ENCODE results near the gene CARS1.

CARS1 gene

DNA sequence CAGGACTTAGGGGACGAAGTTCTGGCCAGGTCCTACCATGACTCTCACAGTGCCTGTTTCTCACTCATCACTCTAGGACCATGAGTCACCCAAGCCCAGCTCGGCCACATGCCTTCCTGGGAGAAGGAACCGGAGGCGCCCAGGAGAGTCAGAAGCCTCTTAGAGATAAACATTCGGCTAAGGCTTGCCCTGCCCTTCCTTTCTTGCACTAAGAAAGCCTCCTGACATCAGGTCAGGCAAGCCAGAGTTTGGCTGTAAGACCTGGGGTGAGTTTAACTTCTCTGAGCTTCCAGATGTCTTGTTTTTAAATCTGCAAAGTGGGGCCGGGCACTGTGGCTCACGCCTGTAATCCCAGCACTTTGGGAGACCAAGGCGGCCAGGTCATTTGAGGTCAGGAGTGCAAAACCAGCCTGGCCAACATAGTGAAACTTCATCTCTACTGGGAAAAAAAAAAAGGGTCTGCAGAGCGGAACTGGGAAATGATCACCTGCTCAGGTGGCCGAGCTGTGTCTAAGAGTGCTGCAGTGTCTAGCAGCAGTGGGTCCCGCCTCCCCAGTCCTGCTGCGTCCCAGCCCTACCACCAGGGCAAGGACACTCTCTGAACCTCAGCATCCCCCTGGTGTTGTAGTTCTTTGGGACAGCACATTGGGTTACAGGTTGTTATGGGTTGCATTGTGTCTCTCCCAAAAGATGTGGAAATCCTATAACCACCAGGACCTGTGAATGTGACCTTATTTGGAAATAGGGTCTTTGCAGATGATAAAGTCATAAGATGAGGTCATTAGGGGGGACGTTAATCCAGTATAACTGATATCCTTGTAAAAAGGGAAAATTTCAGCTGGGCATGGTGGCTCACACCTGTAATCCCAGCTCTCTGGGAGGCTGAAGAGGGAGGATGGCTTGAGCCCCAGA, 1.8 kb upstream of the CARS1 start:
- DNase-seq (ENCODE audit: low read depth) = peak; percentile 69

DNA sequence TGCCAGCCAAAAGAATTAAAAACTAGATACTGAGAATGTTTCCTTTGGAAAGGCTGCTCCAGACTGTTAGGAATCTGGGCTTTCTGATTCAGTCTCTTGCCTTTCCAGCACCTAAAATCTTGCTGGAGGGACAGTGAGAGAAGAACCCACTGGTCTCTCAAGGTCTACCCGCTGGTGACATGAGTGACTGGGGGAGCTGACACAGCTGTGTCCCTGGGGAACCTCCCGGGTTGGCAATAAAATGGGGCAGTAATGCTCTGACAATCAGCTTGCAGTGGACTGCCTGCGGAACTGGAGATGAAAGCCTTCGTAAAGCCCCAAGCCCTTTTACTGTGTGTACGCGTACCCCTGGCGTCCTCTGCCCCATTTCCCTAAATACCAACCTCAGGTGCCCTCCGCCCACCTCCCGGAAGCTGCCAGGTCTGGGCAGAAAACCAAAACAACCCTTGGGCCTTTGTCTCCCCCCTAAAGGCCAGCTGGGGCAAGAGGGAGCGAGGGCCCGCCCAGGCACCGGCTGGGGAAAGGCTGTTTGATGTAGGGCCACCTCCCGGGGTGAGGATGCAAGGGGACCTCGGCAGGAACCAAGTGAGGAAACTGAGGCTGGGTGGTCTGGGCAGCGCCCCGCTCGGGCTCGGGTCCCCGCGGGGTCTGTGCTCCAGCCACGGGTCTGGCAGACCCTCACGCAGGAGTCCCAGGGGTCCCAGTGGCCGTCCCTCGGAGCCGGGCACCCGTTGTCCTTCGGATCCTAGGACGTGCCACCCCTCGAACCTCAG, 741 bp downstream of the CARS1 start:
- no peak for DNase-seq (ENCODE audit: low read depth)

DNA sequence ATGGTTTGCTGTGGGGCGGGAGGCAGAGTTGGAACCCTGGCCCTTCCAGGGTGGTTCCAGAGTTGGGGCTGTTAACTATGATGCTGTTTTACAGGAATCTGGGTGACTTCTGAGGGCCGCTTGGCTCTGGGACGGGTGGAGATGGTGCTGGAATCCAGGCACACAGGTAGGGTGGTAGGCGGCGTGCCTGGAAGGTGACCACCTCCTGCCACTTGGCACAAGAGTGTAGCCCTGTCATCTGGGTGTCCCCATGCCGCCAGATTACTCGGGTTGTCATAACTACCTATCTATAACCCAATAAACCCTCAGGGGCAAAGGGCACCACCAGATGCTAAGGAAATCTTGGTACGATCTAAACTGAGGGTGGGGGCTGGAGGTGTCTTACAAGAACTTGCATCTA, 1.3 kb downstream of the CARS1 start:
- DNase-seq (ENCODE audit: low read depth) = no peak

DNA sequence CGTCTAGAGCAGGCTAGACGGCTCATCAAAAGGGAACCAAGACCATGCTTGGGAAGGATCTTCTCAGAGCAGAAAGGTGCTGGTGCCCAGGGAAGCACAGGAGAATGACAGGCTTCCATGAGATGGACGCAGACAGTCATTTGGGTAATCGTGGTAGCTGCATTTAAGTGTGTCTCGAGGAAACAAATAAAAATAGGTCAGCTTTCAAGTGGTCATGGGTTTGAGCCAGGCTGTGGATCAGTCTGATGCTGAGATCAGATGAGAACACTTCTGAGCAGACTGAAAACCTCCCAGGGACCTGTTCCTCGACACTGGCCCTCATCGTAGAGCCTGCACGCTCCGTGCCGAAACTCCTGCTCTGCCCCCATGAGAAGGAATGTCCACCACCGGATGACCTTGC, 4.7 kb downstream of the CARS1 start:
- no peak for DNase-seq (ENCODE audit: low read depth)

DNA sequence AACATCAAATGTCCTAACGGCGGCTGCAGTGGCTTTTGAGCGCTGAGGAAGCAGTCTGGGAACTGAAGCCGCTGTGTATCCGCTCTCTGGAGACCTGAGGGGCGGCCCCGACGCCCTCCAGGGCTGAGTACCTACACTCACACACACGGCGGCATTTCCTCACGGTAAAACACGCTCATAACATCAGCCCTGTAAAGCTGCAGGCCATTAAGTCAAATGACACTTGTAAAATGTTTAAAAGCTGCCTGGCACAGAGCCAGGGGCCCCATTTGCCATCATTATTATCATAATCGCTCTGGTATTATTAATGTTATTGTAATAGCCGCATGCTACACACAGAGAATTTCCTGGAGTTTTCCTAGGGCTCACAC, 5.1 kb downstream of the CARS1 start:
- DNase-seq (ENCODE audit: low read depth) = no peak

DNA sequence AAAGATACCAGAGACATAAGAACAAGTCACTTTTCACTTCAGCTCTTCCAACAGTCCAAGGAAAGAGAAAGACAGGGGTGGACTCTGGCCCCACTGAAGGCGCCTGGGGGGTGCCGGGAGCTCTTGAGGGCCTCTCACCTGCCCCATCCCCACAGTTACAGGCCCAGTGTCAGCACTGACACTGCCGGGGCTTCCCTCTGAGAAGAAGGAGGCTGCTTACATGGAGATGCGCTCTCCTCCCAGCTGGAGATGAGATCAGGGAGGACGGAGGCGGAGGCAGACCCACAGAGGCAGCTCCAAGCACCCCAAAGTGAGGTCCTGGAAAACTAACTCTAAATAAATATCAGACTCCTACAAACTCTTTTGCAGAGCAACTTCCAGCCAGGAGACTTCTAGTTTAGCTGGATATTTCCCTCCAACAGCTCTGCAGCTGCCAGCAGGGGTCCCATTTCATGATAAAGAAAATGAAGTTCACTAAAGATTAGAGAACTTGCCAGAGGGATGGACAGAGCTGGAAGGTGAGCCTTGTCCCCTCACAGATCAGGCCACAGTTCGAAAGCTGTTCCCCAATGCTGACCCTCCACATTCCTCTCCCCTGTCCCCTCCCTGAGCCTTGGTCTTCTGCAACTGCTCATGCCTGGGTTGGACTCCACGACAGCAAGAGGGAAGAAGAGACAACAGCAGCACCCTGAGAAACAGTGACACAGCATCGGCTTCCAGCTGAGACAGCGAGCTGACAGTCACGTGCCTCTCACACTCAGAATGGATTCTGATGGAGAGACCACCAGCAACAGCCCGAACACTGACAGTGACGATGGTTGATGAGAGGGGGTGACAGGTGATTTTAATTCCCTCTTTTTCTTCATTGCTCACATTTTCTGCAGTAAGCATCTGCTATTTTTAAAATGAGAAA, 5.8 kb downstream of the CARS1 start:
- DNase-seq (ENCODE audit: low read depth) = no peak

DNA sequence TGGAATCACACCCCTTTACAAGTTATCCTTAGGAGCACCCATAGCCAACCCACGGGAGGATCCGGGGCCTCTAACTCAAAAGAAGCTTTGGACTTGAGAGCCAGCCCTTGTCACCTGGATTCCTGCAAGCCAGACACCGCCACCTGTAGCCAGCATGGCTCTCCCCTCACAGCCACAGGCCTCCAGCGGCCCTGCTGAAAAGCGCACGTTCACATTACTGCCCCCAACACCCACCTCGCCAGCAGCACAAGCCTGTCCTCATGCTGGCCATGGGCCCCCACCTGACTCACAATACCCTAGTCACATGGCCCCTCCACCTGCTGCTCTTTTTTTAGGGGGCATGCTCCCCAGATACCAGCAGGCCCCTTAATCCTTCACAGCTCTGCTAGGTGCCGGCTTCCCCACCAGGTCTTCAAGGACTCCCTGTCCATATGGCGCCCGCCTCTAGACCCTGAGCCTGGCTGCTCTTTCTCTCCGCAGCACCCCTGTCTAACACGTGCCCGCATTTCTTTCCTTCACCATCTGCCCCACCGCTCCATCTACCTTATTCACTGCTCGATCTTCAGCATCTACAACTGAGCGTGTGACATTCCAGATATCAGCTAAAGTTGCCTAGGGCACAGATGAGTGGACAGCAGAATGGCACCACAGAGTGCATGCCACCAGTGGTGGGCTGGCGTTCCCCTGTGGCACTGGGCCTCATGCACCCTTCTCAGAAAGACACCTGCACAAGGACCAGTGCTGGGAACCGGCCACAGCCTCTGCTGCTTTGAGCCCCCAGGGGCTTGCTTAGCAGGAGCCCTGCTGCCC, 6.6 kb downstream of the CARS1 start:
- DNase-seq (ENCODE audit: low read depth) = no peak

DNA sequence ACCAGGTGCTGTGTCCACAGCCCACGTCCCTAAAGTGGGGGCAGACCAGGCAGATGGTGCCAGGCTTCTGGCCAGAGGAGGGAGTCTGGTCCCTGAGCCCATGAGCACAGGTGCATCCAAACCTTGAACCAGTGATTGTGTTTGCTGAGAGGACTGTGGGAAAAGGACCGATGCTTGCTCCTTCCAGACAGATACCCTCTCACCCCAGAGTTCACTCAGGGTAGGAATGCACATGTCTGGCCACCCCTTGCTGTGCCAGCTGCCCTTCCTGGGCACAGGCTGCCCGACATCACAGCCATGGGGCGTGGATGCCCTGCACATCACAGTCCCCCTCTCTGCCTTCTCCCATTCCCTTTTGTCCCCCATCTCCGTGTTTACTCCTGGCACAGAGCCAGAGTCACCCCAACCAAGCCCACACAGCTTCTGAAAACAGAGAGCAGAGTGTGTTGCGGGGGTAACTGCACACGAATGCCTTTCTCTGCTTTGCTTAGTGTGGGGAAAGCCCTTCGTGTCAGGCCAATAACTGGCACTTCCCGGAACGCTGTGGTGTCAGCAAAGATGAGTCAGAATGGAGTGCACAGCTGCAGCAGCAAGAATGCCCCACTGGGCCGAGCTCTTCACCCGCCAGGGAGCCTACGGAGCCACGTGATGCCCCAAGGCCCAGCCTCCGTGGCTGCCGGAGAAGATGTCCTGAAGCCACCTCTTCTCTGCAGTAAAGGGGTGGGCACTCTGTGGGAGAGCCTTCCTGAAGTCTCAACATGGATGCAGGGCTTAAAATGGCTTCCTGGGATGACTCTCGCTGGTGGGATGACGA, 7.6 kb downstream of the CARS1 start:
- peak; percentile 91 for DNase-seq (ENCODE audit: low read depth)

DNA sequence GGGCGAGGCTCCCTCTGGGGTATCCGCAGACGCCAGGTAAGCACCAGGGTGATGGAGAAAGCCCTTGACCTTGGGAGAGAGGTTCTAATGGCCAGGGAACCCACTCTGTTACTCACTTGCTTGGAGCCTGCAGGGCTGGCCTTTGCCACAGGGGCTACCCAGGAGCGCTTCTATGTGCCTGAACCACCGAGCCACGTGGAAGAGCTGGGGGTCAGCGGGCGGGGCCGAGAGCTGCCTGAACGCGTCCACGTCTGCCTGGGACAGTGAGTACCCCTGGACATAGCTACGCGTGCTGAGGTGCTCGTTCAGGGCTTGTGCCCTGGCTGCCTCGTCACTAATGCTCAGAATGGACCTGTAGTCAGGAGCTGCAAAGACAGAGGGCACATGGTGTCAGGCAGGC, 9.6 kb downstream of the CARS1 start:
- DNase-seq (ENCODE audit: low read depth) = no peak

DNA sequence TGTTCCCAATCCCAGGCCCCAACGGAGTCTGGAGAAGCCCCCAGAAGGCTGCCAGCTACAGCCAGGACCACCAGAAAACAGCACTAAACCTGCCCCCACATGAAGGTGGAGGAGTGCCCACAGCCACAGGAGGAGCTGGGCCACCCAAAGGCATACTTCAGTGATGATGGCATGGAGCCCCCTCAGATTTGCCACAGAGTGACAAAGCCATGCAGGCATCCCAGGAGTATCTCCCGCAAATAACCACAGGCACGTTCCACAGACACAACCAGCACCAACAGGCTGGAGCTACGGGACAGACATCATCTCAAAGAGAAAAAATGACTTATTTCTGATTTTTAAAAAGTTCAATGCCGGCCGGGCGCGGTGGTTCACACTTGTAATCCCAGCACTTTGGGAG, 10.6 kb downstream of the CARS1 start:
- DNase-seq (ENCODE audit: low read depth) = no peak

DNA sequence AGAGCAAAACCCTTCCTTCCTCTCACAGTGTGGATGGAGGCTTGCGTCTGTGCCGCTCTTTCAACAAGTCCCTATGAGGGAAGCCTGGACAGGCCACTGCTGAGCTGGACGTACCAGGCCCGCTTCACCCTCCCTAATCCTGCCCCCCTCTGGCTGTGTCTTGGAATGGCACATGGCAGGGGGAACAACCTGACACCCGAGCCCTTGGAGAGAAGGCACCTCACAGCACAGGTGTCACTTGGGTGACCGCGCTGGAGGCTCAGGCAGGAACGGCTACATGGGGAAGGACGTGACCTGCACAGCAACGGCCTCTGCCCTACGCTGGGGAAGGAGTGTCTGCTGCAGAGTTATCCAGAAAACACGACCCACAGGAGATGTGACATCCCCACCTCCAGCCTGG, 11.0 kb downstream of the CARS1 start:
- no peak for DNase-seq (ENCODE audit: low read depth)

DNA sequence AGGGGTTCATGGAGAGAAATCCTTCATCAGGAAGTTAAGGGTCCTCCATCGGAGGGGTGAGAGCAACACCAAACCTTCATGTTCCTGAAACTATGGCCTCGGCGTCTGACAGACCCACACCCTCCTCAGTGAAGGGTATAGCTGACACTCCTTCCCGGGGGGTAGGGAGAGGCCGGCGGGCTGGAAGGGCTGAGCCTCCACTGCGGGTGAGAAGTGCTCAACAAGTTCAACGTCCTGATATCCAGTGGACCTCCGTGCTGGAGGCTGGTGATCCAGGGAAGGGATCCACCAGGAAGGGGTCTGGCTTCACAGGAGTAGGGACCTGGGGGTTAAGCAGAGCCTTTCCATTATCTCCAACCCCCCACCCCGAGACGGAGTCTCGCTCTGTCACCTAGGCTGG, 12.3 kb downstream of the CARS1 start:
- DNase-seq (ENCODE audit: low read depth) = no peak

DNA sequence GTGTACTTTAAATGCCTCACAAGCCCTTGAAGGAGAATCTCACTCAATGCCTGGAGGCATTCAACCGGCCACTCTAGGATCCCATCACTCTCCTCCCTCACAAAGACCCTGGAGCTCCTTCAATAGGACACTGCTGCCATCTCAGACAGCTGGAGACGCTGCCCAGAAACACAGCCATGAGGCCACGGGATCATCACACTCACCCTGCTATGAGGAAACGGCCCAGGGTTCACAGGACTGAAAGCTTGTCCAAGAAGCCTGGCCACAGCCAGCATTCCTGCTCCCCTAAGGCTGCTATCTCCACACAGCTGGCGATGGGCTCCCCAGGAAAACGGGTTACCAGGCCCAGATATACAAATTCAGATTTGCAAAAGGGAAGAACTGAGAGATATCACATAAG, 13.2 kb downstream of the CARS1 start:
- DNase-seq (ENCODE audit: low read depth) = no peak

DNA sequence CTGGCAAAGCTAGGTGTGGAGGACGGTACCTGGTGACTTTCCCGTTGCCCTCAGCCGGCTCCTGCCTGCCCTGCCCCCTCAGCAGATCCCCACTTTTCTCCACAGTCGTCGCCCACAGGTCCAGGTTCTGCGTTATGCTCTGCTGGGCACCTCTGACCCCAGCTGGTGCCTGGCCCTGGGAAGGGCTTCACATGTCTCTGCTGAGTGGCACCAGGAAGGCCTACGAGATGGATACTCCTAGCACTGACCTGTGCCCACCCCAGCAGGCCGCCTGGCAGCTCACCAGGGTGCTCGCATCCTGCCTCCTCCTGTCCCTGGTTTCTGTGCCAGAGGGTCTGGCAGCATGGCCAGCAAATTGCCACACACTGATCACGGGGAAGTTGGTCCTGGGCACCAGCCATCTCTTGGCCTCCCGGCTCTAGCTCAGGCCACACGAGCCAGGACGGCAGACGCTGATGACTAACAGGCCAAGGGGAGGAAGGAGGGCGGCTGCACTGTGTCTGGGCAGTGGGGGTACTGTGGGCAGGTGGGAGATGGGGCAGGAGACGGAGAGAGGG, 13.8 kb downstream of the CARS1 start:
- DNase-seq (ENCODE audit: low read depth) = peak; percentile 45

DNA sequence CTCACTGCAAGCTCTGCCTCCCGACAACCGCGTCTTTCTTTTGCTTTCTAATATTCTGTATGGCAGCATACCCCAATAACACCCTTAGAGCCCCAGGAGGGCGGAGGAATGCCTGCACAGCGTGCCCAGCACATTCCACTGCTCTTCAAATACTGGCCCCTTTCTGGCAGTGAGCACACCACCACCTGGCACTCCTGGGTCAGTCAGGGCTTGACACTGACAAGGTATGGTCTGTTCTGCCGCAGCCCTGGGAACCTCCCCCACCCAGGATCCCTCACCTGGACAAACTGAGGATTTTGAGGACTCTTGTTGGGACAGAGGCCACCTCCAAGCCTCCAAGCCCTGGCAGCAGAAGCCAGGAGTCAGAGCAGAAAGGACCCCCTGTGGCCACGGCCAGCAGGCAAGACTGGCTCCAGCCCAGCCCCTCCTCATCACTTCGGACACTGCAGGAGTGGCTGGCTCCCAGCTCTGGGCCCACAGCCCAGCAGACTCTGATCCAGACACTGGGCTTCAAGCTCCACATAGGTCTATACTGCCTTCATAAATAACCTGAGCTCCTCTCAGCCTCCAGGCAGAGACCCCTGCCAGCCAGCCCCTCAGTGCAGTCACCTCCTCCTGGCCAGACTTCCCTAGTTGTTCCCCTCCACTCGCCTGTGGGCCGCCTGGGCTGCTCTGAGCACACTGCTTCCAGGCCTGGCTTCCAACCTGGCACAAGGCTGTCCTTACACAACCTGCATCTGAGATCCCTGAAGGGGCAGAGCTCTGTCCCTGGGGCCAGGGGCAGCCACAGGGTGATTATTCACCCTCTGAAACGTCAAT, 14.5 kb downstream of the CARS1 start:
- DNase-seq (ENCODE audit: low read depth) = no peak

DNA sequence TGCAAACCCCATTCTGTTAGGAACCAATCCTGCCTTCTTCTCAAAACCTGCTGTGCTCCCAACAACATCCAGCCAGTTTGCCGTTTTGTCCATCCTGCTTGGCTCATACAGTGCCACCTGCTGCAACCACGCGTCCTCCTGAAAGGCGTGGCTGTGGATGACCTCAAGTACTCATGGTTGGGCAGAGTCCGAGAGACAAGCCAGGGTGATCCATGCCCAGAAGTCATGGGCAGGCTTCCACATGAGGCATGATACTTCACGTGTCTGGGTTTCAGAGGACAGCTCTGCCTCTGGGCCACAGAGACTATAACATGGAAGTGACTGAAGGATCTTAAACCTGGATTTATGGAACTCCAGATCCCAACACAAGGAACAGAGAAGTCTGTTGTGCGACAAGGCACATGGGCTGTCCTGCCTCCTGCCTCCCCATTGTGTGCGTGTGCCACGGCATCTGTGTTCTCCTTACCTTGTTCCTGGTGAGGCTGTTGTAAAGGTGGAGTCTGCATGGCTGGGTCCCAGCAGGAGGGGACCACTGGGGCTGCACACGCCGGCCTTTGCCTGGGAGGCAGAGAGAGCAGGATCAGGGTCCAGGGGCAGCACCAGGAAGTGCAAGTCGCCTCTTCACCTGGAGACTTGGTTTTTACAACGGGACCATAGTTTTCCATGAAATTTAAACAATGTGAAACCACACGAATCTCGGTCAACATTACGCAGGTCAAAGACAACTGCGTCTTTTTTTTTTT, 15.4 kb downstream of the CARS1 start:
- no peak for DNase-seq (ENCODE audit: low read depth)

DNA sequence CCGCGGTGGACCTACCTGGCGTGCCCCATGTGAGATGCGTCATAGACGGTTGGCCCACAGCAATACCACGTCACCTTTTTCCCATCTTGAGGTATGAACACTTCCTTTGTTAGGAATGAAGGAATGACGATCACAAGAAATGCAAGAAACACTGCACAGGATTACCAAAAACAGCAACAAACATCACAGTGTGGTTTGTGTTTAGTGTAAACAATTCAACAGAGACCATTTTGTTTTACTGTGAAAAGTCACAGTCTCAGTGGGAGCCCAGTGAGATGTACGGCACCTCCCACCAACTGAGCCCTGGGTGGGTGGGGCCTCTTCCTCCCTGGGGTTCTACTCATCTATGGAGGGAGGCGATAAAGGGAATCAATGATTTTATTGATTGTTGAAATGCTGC, 16.3 kb downstream of the CARS1 start:
- no peak for DNase-seq (ENCODE audit: low read depth)

DNA sequence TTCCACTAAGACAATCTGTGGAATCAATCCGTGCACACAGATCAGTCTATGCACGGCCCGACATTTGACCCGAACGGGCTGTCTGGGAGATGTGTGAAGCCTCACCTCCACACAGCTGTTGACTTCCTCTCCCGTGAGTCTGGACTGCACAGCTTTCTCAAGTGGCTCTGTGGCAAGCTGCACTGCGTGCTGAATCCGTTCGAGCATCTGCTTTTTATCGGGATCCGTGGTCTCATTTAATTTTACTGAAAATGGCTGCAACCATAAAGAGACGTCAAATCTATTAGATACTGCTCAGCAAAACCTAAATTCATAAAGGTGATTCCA, 19.3 kb downstream of the CARS1 start:
- DNase-seq (ENCODE audit: low read depth) = no peak
